ENCODE measurements around the gene GMDS. TPM values are rescaled to one million over a fixed set of nuclear protein-coding genes. Genes with fewer than 3 reads are reported as not detected.
A peak's percentile ranks its signal among the peaks of the same experiment; 100 is the strongest.

Gene GMDS
- 10 to 100 TPM; 29.2 to 34.3 TPM for total RNA-seq

DNA sequence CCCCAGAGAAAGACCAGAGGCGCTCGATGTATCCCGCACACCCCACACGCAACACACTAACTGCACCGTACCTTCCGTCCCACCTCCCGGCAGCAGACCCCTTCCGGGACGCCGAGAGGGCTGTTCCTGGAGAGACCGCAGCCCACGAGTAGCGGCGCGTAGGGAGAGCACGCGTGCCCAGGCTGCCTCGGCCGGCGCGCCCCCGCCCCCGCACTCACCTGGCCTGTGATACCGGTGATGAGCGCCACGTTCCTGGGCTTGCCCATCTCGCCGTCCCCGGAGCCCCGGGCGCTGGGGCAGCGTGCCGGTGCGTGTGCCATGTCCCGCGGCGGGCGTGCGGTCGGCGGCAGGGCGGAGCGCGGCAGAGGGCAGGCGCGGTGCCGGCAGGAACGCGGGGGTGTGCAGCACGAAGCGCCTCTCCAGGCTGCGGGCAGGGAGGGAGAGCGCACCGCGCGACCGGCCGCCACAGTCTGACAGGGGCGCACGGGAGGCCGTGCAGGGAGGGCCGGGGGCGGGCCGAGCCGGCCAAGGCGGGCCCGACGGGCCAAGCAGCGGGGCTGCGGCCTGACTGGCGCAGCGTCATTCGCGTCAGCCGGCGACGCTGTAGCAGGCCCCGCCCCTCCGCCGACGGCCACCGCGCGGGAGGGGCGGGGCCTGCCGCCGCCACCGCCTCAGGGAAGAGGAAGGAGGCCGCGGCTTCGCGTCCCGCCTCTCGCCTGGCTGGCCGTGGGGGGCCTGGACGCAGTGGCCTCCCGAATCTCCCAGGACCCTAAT lies at the start of gene GMDS:
TSS of gene GMDS (minus strand) at position 503 of the 774 bp plus-strand sequence.
- H3K36me3 Mint-ChIP-seq: peaks cover 16% of the 10 kb centered on the region
- peak within 1 kb of the TSS; percentile 94 for H3K27ac Mint-ChIP-seq
- POLR2A ChIA-PET: no interaction called here
- peak within 1 kb of the TSS; percentile 92 for H3K4me3 Mint-ChIP-seq
- peaks cover 42% of the 10 kb centered on the region for H3K4me1 Mint-ChIP-seq
- ATAC-seq (ENCODE audit: low read depth) (peak; percentile 95), DNase-seq (peak; percentile 90)
- H3K9me3 Mint-ChIP-seq: no peaks in the 10 kb centered on the region
- H3K27me3 Mint-ChIP-seq: no peaks in the 10 kb centered on the region

DNA sequence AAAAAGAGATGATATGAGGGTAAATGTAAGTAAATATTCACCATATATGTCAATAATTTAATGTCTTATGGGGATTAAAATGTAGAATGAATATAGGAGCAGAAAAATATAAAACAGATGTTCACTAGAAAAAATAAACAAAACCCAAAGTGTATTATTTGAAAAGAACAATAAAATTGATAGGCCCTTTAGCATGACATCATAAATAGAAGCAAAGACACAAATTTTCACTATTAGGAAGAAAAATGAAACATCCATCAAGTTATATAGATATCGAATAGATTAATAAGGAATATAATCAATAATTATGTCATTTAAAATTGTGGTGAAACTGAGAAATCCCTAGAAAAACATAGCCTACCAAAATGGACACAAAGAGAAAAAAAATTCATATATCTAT lies 40.1 kb upstream of the GMDS start:
- Mint-ChIP-seq H3K36me3 (peaks cover 29% of the 10 kb centered on the region), H3K27ac (no peak overlapping the region), H3K4me3 (no peak overlapping the region), H3K4me1 (no peaks in the 10 kb centered on the region), H3K9me3 (peaks cover 34% of the 10 kb centered on the region), H3K27me3 (no peaks in the 10 kb centered on the region)
- no peak for DNase-seq
- no peak for ATAC-seq (ENCODE audit: low read depth)
- POLR2A ChIA-PET: no interaction called here

DNA sequence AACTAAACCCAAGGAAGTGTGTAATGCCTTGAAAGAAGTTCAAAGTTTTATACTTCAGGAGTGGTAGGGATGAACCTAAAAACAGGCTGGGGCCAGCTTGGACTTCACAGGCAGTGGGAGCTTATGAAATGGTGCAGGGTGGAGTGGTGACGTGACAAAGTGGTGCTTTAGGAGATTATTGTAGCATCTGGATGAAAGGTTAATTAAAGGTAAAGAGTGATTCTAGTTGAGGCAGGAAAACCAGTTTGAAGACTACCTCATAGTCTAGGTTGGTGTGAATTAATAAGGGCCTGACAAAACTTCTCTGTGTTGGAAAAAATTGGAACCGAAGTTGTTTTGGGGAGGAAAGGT lies 30.5 kb upstream of the GMDS start:
- Mint-ChIP-seq H3K27ac (no peak overlapping the region), H3K36me3 (peaks cover 52% of the 10 kb centered on the region), H3K9me3 (peaks cover 15% of the 10 kb centered on the region), H3K27me3 (no peaks in the 10 kb centered on the region), H3K4me3 (no peak overlapping the region), H3K4me1 (no peaks in the 10 kb centered on the region)
- no peak for ATAC-seq (ENCODE audit: low read depth)
- DNase-seq: no peak
- POLR2A ChIA-PET: no interaction called here

DNA sequence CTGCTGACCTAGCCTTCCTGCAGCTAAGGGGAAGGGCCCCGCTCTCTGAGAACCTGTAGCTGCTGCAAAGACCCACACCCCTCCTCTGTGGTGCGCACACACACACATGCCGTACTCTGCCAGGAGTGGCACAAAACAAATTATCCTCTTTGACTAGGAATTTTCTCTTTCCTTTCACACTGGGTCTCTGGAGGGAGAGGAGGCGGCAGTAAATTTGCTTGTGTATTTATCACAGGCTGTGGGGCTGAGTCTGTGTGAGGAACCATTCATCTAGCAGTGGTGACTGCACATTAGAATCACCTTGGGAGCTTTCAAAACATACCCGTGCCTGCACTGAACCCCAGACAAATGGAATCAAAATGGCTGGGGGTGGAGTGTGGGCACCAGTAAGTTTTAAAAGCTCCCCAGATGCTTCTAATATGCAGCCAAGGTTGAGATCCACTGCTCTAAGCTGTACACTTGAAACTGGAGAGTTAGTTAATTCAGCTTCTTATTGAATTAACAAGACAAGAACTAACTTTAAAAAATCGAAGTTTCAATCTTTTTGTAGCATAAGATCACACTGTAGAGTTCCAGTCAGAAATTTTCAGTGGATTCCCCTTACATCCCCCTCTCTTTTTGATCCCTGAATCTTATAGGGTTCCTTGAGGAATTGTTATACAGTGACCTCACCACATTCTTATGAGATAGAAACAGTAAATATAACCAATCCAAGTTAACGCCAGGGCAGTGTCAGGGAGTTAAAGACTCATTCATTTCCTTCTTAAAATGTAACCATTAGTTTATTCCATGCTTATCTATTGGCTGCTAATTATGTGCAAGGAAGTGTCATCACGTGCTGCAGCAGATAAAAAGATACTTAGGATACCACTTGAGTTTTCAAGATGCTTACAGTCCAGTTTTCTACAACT lies 29.8 kb upstream of the GMDS start:
- H3K27ac Mint-ChIP-seq: no peak overlapping the region
- peaks cover 52% of the 10 kb centered on the region for H3K36me3 Mint-ChIP-seq
- ATAC-seq (ENCODE audit: low read depth) (no peak), DNase-seq (no peak)
- H3K4me1 Mint-ChIP-seq: no peaks in the 10 kb centered on the region
- no peak overlapping the region for H3K4me3 Mint-ChIP-seq
- H3K27me3 Mint-ChIP-seq: no peaks in the 10 kb centered on the region
- POLR2A ChIA-PET: no interaction called here
- H3K9me3 Mint-ChIP-seq: peaks cover 10% of the 10 kb centered on the region

DNA sequence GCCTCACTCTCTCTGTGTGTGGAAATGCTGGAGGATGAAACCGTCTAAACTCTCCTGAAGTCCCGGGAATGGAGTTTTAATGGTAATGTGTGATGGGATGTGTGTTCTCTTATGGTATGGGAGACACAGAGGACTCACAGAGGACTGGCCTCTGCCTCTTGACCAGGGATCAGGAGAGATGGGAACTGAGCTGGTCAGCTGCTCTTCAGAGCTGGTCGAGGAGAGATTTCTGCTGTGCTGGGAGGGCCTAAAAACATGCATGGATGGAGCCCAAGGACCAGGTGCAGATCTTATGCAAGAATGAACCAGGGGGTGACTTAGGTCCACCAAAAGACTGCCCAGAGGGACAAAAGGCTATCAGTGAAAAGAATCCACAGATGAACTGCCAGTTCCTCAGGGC lies 27.3 kb upstream of the GMDS start:
- ATAC-seq (ENCODE audit: low read depth): no peak
- no peaks in the 10 kb centered on the region for H3K27me3 Mint-ChIP-seq
- H3K36me3 Mint-ChIP-seq: peaks cover 49% of the 10 kb centered on the region
- DNase-seq: no peak
- no peak overlapping the region for H3K4me3 Mint-ChIP-seq
- no peaks in the 10 kb centered on the region for H3K4me1 Mint-ChIP-seq
- H3K9me3 Mint-ChIP-seq: peaks cover 2% of the 10 kb centered on the region
- POLR2A ChIA-PET: no interaction called here
- no peak overlapping the region for H3K27ac Mint-ChIP-seq

DNA sequence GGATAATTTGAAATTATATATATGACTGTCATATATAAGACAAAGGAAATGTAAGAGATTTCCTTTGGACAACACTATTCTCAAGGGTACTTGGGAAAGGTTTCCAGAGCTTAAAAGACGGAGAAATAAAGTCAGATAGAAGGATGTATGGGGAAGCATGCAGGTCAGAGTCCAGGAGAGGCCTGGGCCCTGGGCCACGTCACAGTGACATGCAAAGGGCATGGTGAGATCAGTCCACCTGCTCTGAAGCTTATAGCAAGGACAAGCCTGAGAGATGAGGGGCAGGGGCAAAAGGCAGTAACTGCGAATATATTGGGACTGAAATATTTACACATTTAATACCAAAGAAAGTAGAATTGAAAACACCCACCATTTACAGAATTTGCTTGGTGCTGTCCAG lies 24.6 kb upstream of the GMDS start:
- DNase-seq (no peak), ATAC-seq (ENCODE audit: low read depth) (no peak)
- Mint-ChIP-seq H3K4me3 (no peak overlapping the region), H3K27ac (no peak overlapping the region), H3K9me3 (peaks cover 2% of the 10 kb centered on the region), H3K27me3 (no peaks in the 10 kb centered on the region), H3K36me3 (peaks cover 62% of the 10 kb centered on the region), H3K4me1 (no peaks in the 10 kb centered on the region)
- POLR2A ChIA-PET: no interaction called here

DNA sequence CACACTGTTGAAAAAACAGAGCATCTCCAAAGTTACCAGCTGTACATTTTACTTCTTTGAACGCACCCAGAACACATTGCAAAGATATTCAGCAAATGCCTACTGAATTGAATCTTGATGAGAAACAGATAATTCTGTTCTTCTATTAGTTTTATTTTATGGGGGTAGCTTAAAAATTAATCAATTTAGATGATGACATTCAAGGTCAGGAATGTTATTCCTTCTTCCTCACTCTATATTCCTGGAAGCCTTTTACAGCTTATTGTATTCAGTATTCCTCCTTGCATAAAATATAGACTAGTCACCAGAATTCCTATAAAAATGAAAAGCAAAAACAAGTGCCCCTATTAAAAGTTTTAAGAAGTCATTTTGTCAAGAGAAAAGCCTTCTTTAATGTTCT lies 21.4 kb upstream of the GMDS start:
- H3K27ac Mint-ChIP-seq: no peak overlapping the region
- ATAC-seq (ENCODE audit: low read depth) (no peak), DNase-seq (no peak)
- H3K4me3 Mint-ChIP-seq: no peak overlapping the region
- H3K4me1 Mint-ChIP-seq: no peaks in the 10 kb centered on the region
- peaks cover 46% of the 10 kb centered on the region for H3K36me3 Mint-ChIP-seq
- POLR2A ChIA-PET: no interaction called here
- no peaks in the 10 kb centered on the region for H3K27me3 Mint-ChIP-seq
- peaks cover 2% of the 10 kb centered on the region for H3K9me3 Mint-ChIP-seq

DNA sequence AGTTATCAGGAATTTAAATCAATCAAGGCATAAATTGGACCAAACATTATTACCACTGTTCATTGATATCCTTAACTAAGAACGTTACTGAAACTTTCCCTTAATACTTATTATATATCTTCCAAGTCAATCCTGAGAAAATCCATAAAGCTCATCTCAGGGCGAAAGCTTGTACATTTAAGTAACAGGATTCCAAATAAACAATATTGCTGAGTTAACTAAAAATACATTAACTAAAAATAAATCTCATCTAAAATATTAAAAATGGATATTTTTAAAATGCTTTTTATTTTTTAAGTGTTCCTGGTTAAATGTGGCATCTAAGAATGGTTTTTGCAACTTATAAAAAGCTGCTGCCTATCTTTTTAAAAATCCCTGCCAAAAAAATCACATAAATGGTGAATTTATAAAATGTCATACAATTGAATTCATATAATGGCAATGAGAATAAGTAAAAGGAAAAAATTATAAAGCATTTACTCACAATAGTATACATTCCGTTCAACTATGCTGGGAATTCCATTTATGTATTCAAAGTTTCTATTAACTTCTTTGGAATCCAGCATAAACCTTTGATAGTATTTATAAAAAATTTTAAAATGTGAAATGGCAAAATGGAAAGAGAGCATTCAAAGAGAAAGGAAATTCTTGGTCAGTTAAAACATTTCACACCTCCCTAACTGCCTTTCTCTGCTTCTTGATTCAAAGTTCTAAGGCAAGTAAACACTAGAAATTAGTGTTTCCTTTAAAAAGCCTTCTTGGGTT lies 20.8 kb upstream of the GMDS start:
- H3K36me3 Mint-ChIP-seq: peaks cover 46% of the 10 kb centered on the region
- H3K27ac Mint-ChIP-seq: no peak overlapping the region
- DNase-seq (no peak), ATAC-seq (ENCODE audit: low read depth) (no peak)
- peaks cover 2% of the 10 kb centered on the region for H3K9me3 Mint-ChIP-seq
- H3K4me1 Mint-ChIP-seq: no peaks in the 10 kb centered on the region
- no peaks in the 10 kb centered on the region for H3K27me3 Mint-ChIP-seq
- POLR2A ChIA-PET: no interaction called here
- no peak overlapping the region for H3K4me3 Mint-ChIP-seq

DNA sequence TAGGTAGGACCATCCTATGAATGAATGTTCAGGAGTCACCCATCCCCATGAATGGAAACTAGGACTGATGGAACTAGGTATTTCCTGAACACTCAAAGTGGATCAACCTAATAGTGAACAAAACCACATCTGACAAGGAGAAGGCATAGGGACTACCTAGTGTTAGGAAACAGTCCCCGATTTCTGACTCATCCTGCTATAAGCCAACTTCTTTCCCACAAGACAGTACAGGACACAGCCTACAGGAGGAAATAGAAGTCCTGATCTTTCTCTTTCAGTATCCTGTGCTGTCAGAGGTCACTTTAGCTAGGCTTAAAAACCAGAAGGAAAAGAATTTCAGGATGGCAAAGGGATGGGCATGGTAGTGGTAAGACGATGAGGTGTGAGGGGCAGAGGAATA lies 19.5 kb upstream of the GMDS start:
- ATAC-seq (ENCODE audit: low read depth) (no peak), DNase-seq (no peak)
- Mint-ChIP-seq H3K36me3 (peaks cover 38% of the 10 kb centered on the region), H3K4me1 (no peaks in the 10 kb centered on the region), H3K27me3 (no peaks in the 10 kb centered on the region), H3K4me3 (no peak overlapping the region), H3K27ac (no peak overlapping the region), H3K9me3 (peaks cover 2% of the 10 kb centered on the region)
- POLR2A ChIA-PET: no interaction called here

DNA sequence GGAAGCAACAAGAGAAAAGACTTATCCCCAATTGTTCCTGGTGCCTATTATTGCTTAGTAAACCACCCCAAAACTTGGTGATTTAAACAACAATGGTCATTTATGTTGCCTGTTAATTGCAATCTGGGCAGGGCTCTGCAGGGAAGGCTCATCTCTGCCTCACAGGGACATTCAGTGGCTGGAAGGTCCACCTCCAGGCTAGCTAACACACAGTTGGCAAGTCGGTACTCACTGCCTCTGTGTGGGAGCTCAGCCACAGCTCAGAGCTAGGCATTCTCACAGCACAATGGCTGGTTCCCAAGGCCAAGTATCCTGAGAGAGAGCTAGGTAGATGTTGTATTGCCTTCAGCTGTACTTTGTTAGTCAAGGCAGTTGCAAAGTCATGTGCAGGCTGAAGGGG lies 18.5 kb upstream of the GMDS start:
- H3K36me3 Mint-ChIP-seq: peaks cover 38% of the 10 kb centered on the region
- H3K9me3 Mint-ChIP-seq: peaks cover 2% of the 10 kb centered on the region
- no peak overlapping the region for H3K4me3 Mint-ChIP-seq
- POLR2A ChIA-PET: no interaction called here
- H3K4me1 Mint-ChIP-seq: no peaks in the 10 kb centered on the region
- no peaks in the 10 kb centered on the region for H3K27me3 Mint-ChIP-seq
- H3K27ac Mint-ChIP-seq: no peak overlapping the region
- no peak for DNase-seq
- ATAC-seq (ENCODE audit: low read depth): no peak

DNA sequence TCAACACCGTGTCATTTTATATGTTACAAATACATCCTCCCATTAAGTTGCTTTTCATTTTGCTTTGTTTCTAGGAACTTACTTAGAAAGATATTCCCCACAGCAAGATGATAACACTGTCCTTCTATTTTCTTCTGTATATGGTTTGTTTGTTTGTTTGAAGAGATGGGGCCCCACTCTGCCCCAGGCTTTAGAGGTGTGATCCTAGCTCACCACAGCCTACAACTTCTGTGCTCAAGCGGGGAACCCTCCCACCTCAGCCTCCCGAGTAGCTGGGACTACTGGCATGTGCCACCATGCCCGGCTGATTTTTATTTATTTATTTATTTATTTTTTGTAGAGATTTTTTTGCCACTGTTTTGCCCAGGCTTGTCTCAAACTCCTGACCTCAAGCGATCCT lies 14.2 kb upstream of the GMDS start:
- Mint-ChIP-seq H3K27ac (no peak overlapping the region), H3K9me3 (peaks cover 13% of the 10 kb centered on the region), H3K4me1 (no peaks in the 10 kb centered on the region), H3K27me3 (no peaks in the 10 kb centered on the region), H3K36me3 (peaks cover 42% of the 10 kb centered on the region), H3K4me3 (no peak overlapping the region)
- ATAC-seq (ENCODE audit: low read depth): no peak
- POLR2A ChIA-PET: no interaction called here
- DNase-seq: no peak

DNA sequence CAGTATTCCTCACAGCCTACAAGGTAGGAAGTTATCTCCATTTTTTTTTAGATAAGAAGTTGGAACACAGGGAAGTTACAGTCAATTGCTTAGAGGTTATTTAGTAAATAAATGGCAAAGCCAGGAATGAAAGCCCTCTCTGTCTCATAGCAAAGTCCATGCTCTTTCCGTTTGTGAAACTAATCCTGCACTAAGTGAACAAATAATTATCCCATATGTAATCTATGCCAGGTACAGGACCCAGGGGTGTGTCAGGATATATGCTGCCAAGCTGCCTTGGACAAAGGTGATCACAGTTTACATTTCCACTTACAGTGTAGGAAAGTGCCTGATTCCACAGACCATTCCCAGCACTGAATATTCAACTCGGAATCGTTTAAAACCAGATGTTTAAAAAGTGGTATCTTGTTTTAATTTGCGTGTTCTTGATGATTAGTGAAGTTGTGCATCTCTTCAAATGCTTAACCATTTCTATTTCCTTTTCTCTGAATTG lies 13.6 kb upstream of the GMDS start:
- POLR2A ChIA-PET: no interaction called here
- H3K9me3 Mint-ChIP-seq: peaks cover 14% of the 10 kb centered on the region
- H3K4me1 Mint-ChIP-seq: no peaks in the 10 kb centered on the region
- no peak for DNase-seq
- no peak overlapping the region for H3K4me3 Mint-ChIP-seq
- H3K27ac Mint-ChIP-seq: no peak overlapping the region
- no peaks in the 10 kb centered on the region for H3K27me3 Mint-ChIP-seq
- ATAC-seq (ENCODE audit: low read depth): no peak
- H3K36me3 Mint-ChIP-seq: peaks cover 45% of the 10 kb centered on the region

DNA sequence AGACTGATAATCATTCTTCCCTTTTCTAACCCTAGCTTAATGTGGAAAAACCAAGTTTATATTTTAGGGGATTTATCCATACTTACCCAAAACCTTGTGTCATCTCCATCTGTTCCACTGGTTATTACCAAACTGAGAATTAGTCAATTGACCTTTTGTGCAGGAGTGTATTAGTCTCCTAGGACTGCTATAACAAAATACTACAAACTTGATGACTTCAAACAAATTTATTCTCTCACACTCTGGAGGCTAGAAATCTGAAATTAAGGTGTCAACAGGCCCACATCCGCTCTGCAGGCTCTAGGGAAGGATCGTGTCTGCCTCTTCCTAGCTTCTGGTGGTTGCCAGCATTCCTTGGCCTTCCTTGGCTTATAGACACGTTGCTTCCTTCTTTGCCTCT lies 12.7 kb upstream of the GMDS start:
- no peak for ATAC-seq (ENCODE audit: low read depth)
- no peaks in the 10 kb centered on the region for H3K4me1 Mint-ChIP-seq
- no peak overlapping the region for H3K4me3 Mint-ChIP-seq
- no peak overlapping the region for H3K27ac Mint-ChIP-seq
- H3K36me3 Mint-ChIP-seq: peaks cover 50% of the 10 kb centered on the region
- no peak for DNase-seq
- no peaks in the 10 kb centered on the region for H3K27me3 Mint-ChIP-seq
- POLR2A ChIA-PET: no interaction called here
- H3K9me3 Mint-ChIP-seq: peaks cover 14% of the 10 kb centered on the region

Data from activated naive CD8-positive, alpha-beta T cell treated with anti-CD3 and anti-CD28 coated beads, Interleukin-2, amount 10 ng/mL, durations not matched to agents 7 days and 5 days (primary cell).